Endothelial cell of umbilical vein (primary cell): ENCODE data around the gene ZNF714. TPM values are rescaled to one million over a fixed set of nuclear protein-coding genes. Genes with fewer than 3 reads are reported as not detected.

Experiments
- BruUV-seq: library from RNA; stranded (reverse); fragments of 400-500 nt; replicated peaks from 2 replicates; lab custom pipeline; 2021; lab: Mats Ljungman, UMichigan
- CTCF ChIA-PET: fragments of 300-600, 350-600 bp; sonication (Branson Sonifier 250); formaldehyde crosslinking; loops from one replicate; lab custom pipeline; 2021; ENCODE audit warnings: antibody characterized with exemption, inconsistent platforms; lab: Charles Lee
- POLR2A ChIA-PET: fragments of 300-600, 350-600 bp; sonication (Branson Sonifier 250); formaldehyde crosslinking; loops from one replicate; lab custom pipeline; 2021; ENCODE audit warnings: antibody characterized with exemption, inconsistent platforms; lab: Charles Lee
- DNase-seq: peaks from one replicate; pipeline ENCODE4 v3.0.0-alpha.2; 2011; ENCODE audit warnings: low read depth, low spot score
- FAIRE-seq: peaks from 2 replicates; lab custom pipeline; 2011; peaks lifted over from hg19 to GRCh38; lab: Jason Lieb, UNC
- H2AFZ ChIP-seq: 2 replicates; pipeline ENCODE4 v1.6.0; 2012; ENCODE audit warnings: low read depth, low read length, control low read depth, inconsistent platforms
- H3K27ac ChIP-seq: 2 replicates; pipeline ENCODE4 v1.5.1; 2011; ENCODE audit warnings: low read depth, mild to moderate bottlenecking, control low read depth, low read length, moderate library complexity; ENCODE audit not compliant: insufficient read depth
- H3K27me3 ChIP-seq, 2 experiments: 2 replicates each; pipeline versions ENCODE4 v1.6.0 to v1.6.1; 2011; ENCODE audit warnings: low read length in 2 of 2, mixed read lengths in 1 of 2; ENCODE audit not compliant: control insufficient read depth in 2 of 2, insufficient read depth in 2 of 2
- H3K36me3 ChIP-seq, 2 experiments: 2 replicates in 1 of 2; 3 replicates in 1 of 2; pipeline ENCODE4 v1.5.1; 2011; ENCODE audit warnings: low read length in 2 of 2, mild to moderate bottlenecking in 1 of 2, moderate library complexity in 1 of 2; ENCODE audit not compliant: control insufficient read depth in 2 of 2, insufficient read depth in 2 of 2; ENCODE audit errors: extremely low read depth in 1 of 2
- H3K4me1 ChIP-seq: 3 replicates; pipeline ENCODE4 v1.5.1; 2011; ENCODE audit warnings: mild to moderate bottlenecking, low read length; ENCODE audit not compliant: control insufficient read depth, insufficient read depth; ENCODE audit errors: extremely low read depth
- H3K4me2 ChIP-seq: 2 replicates; pipeline ENCODE4 v1.6.1; 2011; ENCODE audit warnings: low read length, control low read depth, mixed read lengths; ENCODE audit not compliant: insufficient read depth
- H3K4me3 ChIP-seq, 3 experiments: fragments of 200-600 bp in 1 of 3; sonication (generic), shearing (Covaris generic) in 1 of 3; replicated peaks in 1 of 3; 2 replicates each; pipeline ENCODE4 v1.5.1; 2011 to 2016; ENCODE audit warnings: control low read depth in 3 of 3, low read length in 3 of 3, mild to moderate bottlenecking in 2 of 3, inconsistent platforms in 1 of 3, low read depth in 1 of 3, moderate library complexity in 1 of 3; ENCODE audit not compliant: insufficient read depth in 1 of 3
- H3K79me2 ChIP-seq: 2 replicates; pipeline ENCODE4 v1.6.0; 2012; ENCODE audit warnings: low read length, inconsistent platforms; ENCODE audit not compliant: control insufficient read depth, insufficient read depth
- H3K9ac ChIP-seq: replicated peaks from 2 replicates; pipeline ENCODE3; 2011; ENCODE audit warnings: low read length, control low read depth; ENCODE audit not compliant: insufficient read depth; ENCODE audit errors: extremely low read depth
- H3K9me1 ChIP-seq: replicated peaks from 3 replicates; pipeline ENCODE4 v1.6.0; 2011; ENCODE audit warnings: mild to moderate bottlenecking, low read length; ENCODE audit not compliant: control insufficient read depth, insufficient read depth; ENCODE audit errors: extremely low read depth
- H3K9me3 ChIP-seq: replicated peaks from 2 replicates; pipeline ENCODE4 v1.5.1; 2012; ENCODE audit warnings: low read length, inconsistent platforms; ENCODE audit not compliant: control insufficient read depth, insufficient read depth
- H4K20me1 ChIP-seq: replicated peaks from 2 replicates; pipeline ENCODE3; 2011; ENCODE audit warnings: mild to moderate bottlenecking, low read length; ENCODE audit not compliant: control insufficient read depth, insufficient read depth; ENCODE audit errors: extremely low read depth
- EZH2 ChIP-seq: IDR thresholded peaks from 2 replicates; pipeline ENCODE4 v1.6.1; 2012; ENCODE audit warnings: borderline replicate concordance, low read depth, mild to moderate bottlenecking, moderate library complexity, low read length, inconsistent platforms; ENCODE audit not compliant: severe bottlenecking
- FOS ChIP-seq: IDR thresholded peaks from 2 replicates; pipeline ENCODE4 v1.6.1; 2011; ENCODE audit warnings: mild to moderate bottlenecking, low read length, moderate library complexity, borderline replicate concordance; ENCODE audit not compliant: insufficient read depth
- JUN ChIP-seq: IDR thresholded peaks from 2 replicates; pipeline ENCODE4 v1.6.1; 2011; ENCODE audit warnings: borderline replicate concordance, low read depth; ENCODE audit not compliant: insufficient read length, insufficient read depth
- MYC ChIP-seq: IDR thresholded peaks from one replicate; pipeline ENCODE4 v1.6.1; 2011; ENCODE audit warnings: mild to moderate bottlenecking, low read depth, low read length
- POLR2A ChIP-seq: IDR thresholded peaks from 2 replicates; pipeline ENCODE4 v1.6.1; 2012; ENCODE audit warnings: low read depth, mild to moderate bottlenecking, control low read depth, low read length
- POLR2AphosphoS5 ChIP-seq: IDR thresholded peaks from 2 replicates; pipeline ENCODE4 v1.6.1; 2012; ENCODE audit warnings: low read depth, mild to moderate bottlenecking, control low read depth, low read length, moderate library complexity; ENCODE audit not compliant: insufficient read depth
- dilution Hi-C: fragments of 300-500 bp; cut with MboI; formaldehyde crosslinking; loops from one replicate; pipeline ENCODE4 v1.15.0; 2019; ENCODE audit warnings: low sequenced_read_pairs; ENCODE audit not compliant: extremely low pct_ligation_motif_present
- intact Hi-C: fragments of 100-400 bp; cut with micrococcal nuclease; formaldehyde crosslinking; loops from one replicate; pipeline ENCODE4 v1.10.0; 2022
- polyA plus RNA-seq, 4 experiments: library from polyadenylated mRNA; depleted of rRNA in 3 of 4; stranded (reverse) in 3 of 4; unstranded in 1 of 4; fragments of >200 nt; gene quantifications; 2 replicates each; pipeline versions ENCODE4 v1.2.1 to v1.2.3, GENCODE V29; 2011 to 2012; ENCODE audit warnings: missing spikeins in 1 of 4
- total RNA-seq: library from RNA; stranded (reverse); gene quantifications from 2 replicates; pipeline ENCODE4 v1.2.3, GENCODE V29; 2021
- TF ChIP-seq, protein P1 (sequence below): IDR thresholded peaks from 2 replicates; pipeline ENCODE4 v1.6.1; 2011; ENCODE audit not compliant: insufficient read depth, insufficient read length
- TF ChIP-seq, protein P2 (sequence below), 2 donors: IDR thresholded peaks; 1 replicate in 1 of 2; 2 replicates in 1 of 2; pipeline ENCODE4 v1.5.1; 2011; ENCODE audit warnings: low read length in 2 of 2, mild to moderate bottlenecking in 2 of 2, moderate library complexity in 2 of 2, control low read depth in 1 of 2, inconsistent platforms in 1 of 2, low read depth in 1 of 2; ENCODE audit not compliant: insufficient read depth in 1 of 2; ENCODE audit errors: extremely low read depth in 1 of 2

The ZNF714 gene
- total and polyA plus RNA-seq, 2 donors (not counting 3 experiments of a cell fraction or from before 2014, with no cell fraction given), result 3.4 to 15.0 TPM

DNA sequence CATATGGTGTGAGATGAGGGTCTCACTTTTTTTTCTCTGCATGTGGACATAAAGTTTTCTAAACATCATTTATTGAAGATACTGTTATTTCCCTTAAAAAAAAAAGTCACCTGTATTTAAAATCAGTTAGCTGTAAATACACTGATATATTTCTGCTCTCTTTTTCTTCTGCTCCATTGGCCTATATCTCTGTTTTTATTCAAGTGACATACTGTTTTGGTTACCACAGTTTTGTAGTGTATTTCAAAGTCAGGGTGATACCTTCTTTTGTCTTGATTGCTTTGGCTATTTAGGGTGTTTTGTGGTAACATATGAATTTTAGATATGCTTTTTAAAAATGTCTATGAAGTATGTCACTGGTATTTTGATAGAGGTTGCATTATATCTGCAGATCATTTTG, 44.1 kb downstream of the ZNF714 start:
- no peaks in the 10 kb centered on the region for H3K9me3 ChIP-seq
- no peak for DNase-seq
- no peaks in the 10 kb centered on the region for H3K27me3 ChIP-seq
- dilution Hi-C loops, result no loop called here
- CTCF ChIA-PET, result no interaction called here
- H2AFZ ChIP-seq, result no peak overlapping the region
- no peaks in the 10 kb centered on the region for H3K36me3 ChIP-seq
- POLR2A ChIA-PET, result no interaction called here
- no peaks in the 10 kb centered on the region for H3K9me1 ChIP-seq
- H3K27ac ChIP-seq, result no peak overlapping the region
- no peak overlapping the region for H3K4me2 ChIP-seq
- no peaks in the 10 kb centered on the region for H4K20me1 ChIP-seq
- no peak overlapping the region for H3K4me3 ChIP-seq
- H3K9ac ChIP-seq, result no peak overlapping the region
- FAIRE-seq, result no peak
- H3K4me1 ChIP-seq, result no peaks in the 10 kb centered on the region
- TF ChIP-seq MYC, result no peak
- TF ChIP-seq, protein P1, sequence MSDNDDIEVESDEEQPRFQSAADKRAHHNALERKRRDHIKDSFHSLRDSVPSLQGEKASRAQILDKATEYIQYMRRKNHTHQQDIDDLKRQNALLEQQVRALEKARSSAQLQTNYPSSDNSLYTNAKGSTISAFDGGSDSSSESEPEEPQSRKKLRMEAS, result no peak
- TF ChIP-seq FOS, result no peak
- no peaks in the 10 kb centered on the region for H3K79me2 ChIP-seq
- intact Hi-C loops, result no loop called here
- no TSS peak for BruUV-seq

DNA sequence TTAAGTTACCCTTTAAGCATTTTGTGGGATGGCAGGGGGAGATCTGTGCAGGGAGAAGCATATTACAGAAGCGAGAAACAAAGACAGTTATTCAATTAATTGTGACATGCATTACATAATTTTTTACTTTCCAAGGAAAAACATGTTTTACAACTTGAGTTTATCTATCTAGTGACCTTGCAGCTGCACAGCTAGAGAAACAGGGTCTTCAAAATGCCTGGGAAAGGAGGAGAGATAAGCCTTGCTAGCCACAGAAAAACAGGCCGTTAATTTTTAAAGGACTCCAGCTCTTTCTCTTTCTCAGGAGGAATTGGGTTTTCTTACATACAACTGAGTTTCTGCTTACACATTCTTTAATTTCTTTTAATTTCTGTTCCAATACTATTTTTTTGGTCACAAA, 45.0 kb downstream of the ZNF714 start:
- Histone ChIP-seq H3K4me2 (no peak overlapping the region), H2AFZ (no peak overlapping the region), H3K27ac (no peak overlapping the region), H3K4me1 (no peaks in the 10 kb centered on the region), H3K27me3 (no peaks in the 10 kb centered on the region), H4K20me1 (no peaks in the 10 kb centered on the region), H3K9me1 (no peaks in the 10 kb centered on the region), H3K79me2 (no peaks in the 10 kb centered on the region), H3K36me3 (no peaks in the 10 kb centered on the region), H3K9me3 (no peaks in the 10 kb centered on the region), H3K9ac (no peak overlapping the region), H3K4me3 (no peak overlapping the region)
- FAIRE-seq (no peak), DNase-seq (no peak)
- dilution Hi-C loops, result no loop called here
- intact Hi-C loops, result no loop called here
- TF ChIP-seq, protein P2, sequence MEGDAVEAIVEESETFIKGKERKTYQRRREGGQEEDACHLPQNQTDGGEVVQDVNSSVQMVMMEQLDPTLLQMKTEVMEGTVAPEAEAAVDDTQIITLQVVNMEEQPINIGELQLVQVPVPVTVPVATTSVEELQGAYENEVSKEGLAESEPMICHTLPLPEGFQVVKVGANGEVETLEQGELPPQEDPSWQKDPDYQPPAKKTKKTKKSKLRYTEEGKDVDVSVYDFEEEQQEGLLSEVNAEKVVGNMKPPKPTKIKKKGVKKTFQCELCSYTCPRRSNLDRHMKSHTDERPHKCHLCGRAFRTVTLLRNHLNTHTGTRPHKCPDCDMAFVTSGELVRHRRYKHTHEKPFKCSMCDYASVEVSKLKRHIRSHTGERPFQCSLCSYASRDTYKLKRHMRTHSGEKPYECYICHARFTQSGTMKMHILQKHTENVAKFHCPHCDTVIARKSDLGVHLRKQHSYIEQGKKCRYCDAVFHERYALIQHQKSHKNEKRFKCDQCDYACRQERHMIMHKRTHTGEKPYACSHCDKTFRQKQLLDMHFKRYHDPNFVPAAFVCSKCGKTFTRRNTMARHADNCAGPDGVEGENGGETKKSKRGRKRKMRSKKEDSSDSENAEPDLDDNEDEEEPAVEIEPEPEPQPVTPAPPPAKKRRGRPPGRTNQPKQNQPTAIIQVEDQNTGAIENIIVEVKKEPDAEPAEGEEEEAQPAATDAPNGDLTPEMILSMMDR (IDR thresholded peaks at IDR 0.05; ENCODE audit: extremely low read depth in 1 of 2, insufficient read depth in 1 of 2, low read depth in 1 of 2, low read length in 2 of 2), result no peak
- TF ChIP-seq MYC (no peak), POLR2AphosphoS5 (no peak), POLR2A (no peak), JUN (no peak), EZH2 (no peak), FOS (no peak)
- TF ChIP-seq, protein P1, result no peak
- POLR2A ChIA-PET, result no interaction called here
- BruUV-seq, result no TSS peak
- CTCF ChIA-PET, result no interaction called here
